ENCODE data around the gene TTC34.

Gene TTC34

DNA sequence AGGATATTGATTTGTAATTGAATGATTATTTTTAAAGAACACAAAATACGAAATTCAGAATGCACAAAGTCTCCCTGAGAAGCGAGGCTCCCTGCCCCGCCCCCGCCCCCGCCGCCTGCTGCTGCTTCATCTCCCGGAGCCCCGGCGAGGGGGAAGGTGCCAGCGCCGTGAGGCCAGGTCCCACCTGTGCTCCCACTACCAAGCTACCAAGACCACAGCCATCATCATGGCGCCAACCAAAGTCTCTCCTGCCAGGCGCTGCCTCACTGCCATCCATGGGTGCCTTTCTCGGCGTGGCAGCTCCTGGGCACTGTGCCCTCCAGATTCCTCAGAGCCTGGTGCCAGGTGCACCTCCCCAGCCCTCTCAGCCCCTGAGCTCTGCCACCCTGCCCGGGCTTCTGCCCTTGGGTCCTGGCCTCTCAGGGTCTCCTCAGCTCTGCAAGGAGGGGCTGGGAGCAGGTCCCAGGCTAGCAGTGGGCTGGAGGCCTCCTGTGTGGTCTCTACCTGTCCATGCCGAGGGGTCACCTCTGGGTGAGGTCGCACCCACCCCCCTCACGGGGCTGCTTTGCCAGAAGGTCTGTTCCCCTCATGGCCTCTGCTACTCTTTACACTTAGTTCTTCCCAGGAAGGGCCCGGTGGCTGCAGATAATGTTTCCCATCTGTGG, 29.4 kb upstream of the TTC34 start:
- no peak for DNase-seq (ENCODE audit: low spot score)

DNA sequence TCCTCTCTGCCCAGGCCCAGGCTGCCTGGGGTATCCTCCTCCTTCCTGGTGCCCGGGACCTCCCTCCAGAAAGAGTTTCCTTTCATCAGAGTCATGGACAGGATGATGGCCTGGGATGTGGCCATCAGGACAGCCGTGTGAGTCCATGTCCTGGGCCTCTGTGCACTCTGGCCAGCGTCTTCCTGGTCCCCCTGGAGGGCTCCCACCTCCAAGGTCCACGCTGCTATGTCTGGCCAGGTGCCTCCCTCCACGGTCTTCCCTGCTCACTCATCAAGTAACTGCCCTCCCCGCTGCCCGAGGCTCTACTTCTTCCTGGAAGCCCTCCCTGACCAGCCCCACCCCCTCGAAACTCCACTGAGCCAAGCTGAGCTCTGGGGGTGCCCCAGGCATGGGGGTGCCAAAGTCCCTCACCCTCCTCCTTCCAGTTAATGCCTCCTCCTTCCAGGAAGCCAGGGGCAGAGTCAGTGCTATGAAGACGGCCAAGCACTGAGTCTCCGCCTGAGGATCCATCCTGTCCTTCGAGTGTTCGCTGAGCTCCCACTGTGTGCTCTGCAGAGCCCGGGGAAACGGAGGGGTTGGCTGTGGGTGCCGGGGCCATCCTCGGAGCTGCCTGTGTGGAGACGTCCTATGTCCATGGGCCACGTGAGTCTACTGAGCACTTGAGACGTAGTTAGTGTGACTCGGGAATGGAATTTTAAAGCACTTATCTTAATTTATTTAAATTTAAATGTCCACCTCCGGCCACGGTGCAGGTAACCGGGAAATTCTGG, 28.5 kb upstream of the TTC34 start:
- DNase-seq (ENCODE audit: low spot score), result no peak

DNA sequence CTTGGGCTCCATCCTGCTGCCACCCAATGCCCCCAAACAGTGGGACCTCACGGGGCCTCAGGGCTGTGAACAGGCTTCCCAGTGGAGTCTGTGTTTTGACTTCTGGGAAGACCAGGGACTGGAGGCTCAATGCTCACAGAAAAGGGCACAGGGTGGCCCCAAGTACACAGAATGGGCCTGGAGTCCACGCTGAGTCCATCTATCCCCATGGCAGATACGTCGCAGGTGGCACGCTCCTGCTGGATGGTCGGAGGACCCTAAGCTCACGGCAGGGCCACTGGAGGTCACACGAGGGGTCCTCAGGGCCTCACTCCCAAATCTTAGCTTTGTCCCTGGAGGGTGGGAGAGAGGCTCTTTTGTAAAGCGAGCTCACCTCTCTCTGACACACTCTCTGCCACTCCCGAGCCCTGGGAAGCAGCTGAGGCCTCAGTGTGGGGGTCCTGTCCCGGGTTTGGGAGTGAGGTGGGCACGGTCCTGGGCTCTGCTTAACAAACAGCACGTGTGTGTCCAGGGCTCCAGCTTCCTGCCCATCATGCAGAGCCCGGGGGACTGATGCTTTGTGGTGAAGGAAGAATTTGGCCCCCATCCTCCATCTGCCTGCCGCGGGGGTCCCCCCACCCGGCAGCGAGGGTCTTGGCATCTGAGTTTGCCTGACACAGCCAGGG, 27.2 kb upstream of the TTC34 start:
- no peak for DNase-seq (ENCODE audit: low spot score)

DNA sequence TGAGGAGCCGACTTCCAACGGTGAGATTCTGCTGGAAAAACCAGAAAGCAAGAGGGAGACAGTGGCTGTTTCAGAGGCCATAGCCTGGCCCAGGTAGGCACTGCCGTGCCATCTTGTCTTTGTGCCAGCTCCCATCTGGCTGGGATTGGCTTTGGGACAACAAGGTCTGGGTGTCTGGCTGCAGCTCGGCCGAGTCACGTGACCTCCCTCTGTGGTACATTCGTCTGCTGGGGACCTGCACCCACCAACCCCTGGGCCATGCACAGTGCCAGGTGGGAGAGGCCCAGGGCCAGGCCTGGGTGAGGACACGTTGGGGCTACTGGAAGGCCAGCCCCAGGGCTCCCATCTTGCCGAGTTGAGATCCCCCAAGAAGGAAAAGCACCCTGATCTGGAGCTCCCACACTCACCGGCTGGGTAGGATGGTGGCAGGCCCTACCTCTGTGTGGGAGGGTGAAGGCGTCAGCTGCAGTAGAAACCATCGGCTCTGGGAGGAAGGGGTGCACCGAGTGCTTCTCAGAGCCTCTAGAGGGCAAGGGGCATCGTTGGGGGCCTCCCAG, 25.3 kb upstream of the TTC34 start:
- no peak for DNase-seq (ENCODE audit: low spot score)

DNA sequence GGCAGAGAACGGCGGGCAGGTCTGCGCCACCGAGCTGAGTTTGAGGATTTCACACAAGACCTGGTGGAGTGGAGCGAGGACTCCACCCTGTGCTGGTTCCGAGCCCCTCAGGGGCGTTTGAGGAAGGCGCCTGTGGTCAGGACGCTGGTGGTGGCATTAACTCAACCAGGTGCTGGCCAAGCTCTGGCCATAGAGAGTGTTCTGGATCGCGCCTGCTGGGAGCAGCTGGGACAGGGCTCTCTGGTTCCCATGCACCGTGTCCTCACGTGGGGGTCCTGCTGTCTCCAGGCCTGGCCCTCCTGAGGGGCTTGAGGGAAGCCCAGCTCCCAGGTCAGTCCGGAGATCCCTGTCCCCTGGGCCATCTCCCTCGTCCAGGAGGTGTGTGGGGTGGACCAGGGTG, 24.8 kb upstream of the TTC34 start:
- no peak for DNase-seq (ENCODE audit: low spot score)

DNA sequence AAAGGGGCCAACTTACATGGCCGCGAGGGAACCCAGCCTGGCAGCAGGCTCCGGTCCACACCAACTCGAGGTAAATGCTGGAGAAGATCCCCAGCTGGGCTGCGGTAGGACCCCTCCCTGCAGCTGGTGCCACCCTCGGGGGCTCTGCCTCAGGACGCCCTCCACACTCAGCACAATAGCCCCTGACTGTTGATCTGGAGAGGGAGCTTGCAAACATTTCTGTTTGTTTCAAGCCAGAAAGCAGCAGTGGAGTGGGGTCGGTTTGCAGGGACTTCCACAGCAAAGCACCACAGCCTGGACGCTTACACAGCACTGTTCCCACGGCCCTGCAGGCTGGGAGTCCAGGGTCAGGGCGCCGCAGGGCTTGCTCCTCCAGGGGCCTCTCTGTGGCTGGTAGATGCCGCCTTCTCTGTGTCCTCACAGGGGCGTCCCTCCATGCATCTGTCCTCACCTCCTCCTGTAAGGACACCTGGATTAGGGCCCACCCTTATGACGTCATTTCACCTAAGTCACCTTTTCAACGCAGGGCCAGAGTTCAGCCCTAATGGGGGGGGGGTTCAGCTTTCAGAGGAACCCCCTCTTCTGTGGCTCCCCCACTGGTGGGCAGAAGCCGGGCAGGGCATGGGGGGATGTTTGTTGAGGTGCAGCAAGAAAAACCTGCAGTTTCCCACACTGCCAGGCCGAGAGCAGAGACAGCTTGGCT, 24.1 kb upstream of the TTC34 start:
- no peak for DNase-seq (ENCODE audit: low spot score)

DNA sequence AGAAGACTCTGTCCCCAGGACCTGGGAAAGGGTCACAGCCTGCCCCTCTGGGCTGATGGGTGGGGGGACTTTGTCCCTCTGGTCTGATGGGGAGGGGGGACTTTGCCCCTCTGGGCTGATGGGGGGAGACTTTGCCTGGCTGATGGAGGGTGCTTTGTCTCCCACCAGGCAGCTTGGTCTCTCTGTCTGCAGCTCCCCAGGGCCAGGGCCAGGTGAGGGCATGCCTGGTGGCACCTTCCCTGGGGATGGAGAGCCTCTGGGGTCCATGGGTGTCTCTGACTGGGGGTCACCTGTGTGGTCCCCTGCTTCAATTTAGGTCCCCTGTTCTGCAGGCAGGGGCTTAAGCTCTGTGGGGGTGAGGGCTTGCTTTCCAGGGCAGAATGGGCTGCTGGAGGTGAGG, 23.5 kb upstream of the TTC34 start:
- DNase-seq (ENCODE audit: low spot score), result no peak

DNA sequence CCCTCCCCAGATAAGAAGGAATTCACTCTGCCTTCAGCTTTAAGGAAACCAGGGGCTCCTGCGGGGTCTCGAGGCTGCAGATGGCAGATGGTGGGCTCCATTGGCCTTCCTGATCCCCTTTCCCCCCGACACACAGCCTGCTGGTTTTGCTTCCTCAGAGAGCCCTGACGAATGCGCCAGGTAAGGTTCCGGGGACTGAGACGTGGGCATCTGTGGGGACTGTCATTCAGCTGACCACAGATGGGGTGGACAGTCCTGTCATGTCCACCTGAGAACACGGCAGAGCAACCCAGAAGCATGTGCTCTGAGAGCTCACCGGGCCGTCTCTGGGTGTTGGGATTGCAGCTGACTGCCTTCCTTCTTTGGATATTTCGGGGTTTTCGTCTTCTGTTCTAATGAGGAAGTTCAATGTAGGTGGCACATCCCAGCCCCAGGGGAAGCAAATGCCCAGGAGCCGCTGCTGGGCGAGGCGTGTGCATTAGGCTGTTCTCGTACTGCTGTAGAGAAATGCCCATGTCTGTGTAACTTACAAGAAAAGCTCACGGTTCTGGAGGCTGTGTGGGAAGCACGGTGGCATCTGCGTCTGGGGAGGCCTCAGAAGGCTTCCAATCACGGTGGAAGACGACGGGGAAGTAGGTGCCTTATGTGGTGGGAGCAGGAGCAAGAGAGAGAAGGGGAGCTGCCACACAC, 22.6 kb upstream of the TTC34 start:
- no peak for DNase-seq (ENCODE audit: low spot score)

DNA sequence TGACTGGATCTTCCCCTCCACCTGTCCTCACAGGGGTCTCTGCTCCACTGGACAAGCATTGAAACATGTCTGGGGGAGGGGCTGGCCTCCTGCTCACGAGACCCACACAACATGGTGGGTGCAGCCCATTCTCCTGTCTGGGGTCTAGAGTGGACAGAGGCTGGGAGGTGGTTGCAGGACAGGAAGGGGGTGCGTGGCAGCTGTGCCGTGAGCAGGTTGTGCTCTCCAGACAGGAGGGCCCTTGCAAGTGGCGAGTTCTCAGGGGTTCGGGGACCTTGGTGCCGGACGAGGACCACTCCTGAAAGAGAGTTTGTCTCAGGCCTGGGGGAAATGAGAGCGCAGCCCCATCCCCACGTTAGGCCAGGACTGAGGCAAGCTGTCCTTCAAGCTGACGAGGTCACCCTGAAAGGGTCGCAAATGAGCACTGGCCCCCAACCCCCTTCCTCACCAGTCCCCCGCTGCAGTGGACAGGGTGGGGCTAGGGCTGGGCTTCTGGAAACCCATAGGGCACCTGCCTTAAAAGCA, 21.2 kb upstream of the TTC34 start:
- DNase-seq (ENCODE audit: low spot score), result no peak

DNA sequence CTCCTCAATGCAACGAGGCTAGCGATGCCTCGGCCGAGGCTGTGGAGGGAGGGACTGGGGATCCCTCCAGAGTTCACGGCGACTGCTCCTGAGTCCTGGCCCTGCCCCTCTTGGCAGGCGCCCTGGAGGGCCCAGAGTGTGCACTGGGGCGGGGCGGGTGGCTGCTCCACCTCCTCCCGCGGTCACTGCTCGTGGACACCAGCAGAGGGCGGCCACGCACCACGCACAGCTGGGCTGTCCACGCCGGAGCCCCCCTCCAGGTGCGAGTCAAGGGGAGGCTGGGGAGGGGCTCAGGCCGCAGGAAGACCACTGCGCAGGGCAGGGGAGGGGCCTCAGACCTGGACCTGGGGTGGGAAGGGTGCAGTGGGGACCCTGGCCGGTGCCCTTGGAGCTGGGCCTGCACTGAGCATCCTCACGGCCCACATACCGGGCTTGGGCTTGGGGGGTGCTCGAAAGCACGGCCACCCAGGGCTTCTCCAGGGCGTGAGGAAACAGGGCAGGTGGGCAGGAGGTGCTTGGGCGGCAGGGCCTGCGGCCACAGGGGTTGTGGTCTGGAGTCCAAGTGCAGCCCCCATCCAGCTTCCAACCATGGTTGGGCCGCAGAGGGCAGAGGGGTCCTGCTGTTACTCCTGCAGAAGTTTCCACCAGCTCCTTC, 20.6 kb upstream of the TTC34 start:
- peak; percentile 49 for DNase-seq (ENCODE audit: low spot score)

DNA sequence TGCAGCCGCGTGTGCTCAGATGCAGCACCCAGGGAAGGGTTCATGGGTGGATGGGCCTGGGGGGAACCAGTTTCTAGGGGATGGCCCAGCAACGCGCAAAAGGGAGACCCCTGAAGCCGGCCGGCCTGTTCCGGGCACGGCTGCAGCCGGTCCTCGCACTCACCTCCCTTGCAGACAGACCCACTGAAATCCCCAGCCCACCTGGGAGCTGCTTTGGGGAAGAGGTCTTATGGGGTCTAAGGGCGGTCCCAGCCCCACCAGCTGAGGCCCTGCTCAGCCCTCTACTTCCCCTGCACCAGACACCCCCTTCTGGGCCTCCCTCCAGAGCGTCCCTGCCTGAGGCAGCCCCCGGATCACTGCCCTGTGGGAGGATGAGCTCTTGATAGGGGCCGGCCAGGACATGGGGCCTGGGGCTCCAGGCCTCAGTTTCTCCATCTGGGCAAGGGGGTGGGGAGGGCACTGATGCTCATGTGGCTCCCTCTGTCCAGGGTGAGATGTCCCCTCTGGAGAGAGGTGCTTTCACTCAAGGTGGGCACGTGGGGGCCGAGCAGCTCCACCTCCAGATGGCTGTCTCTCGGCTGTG, 20.0 kb upstream of the TTC34 start:
- DNase-seq (ENCODE audit: low spot score), result no peak

DNA sequence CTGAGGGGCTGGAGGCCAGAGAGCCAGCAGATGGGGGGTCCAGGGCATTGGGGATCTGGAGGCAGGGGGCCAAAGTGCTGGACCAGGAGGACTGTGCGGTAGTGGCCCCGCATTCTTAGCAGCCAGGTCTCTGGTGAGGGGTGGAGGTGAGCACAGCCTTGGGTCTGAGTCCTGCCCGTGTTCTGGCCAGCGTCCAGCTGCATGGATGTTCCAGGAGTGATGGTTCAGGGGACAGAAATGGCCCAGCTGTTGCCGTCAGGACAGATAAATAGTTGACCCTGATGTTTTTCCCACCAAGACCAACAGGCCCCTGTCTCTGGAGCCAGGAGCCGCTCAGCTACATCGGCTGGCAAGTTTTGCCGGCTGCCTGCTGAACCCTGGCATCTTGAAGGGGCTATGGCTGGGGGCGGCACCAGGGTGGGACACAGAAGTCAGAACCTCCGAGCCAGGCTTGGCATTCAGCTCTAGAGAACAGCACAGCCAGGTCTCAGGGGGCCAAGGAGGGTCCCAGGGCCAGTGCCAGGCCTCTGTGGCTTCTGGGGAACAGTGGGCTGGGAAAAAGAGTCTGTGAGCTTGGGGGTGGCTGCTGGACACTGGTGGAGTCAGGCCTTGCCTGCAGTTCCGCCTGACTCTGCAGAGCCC, 19.4 kb upstream of the TTC34 start:
- no peak for DNase-seq (ENCODE audit: low spot score)

DNA sequence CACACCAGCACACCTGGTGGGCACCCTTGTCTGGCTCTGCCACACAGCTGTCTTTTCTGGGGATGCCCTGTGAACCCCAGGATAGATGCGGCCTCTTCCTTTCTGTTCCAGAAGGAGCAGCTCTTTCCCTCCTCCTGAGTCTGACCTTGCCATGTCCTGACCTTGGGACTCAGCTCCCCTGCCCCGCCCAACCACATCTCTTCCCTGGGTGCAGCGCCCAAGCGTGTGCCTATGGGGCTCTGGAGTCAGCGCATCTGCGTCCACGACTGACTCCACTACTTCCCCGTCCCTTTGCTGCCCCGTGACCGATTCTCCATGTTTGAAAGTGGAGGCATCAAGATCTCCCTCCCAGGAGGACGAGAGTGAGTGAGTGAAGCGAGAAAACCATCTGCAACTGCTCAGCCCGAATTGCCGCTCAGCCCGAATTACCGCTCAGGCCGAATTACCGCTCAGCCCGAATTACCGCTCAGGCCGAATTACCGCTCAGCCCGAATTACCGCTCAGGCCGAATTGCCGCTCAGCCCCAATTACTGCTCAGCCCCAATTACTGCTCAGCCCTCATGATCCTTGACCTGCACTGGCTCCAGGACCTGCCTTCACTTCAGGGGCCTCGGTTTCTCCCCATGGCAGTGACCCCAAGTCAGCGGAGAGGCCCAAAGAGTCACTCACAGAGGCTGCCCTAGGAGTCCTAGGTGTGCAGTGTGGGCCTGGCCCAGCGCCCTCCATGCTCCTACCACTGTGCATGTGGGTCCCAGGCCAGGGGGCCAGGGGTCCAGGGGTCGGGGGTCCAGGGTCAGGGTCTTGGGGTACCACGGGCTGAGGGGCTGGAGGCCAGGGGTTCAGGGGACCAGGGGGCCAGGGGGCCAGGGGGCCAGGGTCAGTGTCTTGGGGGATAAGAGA, 18.6 kb upstream of the TTC34 start:
- DNase-seq (ENCODE audit: low spot score), result no peak

DNA sequence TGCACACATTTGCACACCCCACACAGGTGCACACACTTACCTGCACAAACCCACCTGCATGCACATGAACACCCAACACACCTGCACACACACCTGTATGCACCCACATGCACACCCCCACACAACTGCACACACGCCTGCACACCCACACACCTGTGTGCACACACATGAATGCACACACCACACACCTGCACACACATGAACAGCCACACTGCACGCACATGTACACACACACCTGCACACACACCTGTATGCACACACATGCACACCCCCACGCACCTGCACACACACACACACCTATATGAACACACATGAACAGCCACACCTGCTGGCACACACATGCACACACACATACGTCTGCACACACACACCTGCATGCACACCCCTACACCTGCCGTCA, 17.9 kb upstream of the TTC34 start:
- DNase-seq (ENCODE audit: low spot score), result no peak

DNA sequence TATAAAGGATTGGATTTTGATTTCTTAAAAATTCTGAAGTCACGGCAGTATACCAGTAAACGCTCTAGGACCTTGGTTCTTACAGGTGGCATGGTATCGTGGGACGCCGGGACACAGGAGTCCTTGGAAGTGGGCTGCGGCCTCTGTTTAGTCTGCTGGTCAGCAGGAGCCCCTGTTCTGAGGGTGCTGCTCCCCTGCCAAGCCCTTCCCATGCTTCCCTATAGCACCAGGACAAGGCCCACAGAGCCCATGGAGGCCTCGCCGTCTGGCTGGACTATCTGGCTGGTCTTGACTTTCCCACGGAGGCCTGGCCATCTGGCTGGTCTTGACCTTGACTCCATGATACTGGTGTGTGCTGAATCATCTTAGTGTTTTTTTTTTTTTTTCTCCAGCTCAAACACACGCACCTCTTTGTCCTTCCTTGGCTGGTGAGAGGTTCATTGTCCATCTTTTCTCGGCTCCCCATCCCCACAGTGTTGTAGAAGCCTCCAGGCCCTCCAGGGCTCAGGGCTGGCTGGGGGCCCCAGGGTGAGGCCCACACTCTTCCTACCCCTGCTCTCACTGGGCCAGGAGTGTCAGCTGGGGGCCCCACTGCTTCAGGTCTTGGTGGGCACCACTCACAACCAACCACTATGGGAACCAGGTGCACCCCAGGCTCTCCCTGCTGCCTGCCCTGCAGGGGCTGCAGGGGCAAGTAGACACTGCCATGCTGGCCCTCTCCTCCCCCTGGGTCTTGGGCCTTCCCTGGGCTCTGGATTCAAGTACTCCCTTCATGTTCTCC, 16.5 kb upstream of the TTC34 start:
- no peak for DNase-seq (ENCODE audit: low spot score)

DNA sequence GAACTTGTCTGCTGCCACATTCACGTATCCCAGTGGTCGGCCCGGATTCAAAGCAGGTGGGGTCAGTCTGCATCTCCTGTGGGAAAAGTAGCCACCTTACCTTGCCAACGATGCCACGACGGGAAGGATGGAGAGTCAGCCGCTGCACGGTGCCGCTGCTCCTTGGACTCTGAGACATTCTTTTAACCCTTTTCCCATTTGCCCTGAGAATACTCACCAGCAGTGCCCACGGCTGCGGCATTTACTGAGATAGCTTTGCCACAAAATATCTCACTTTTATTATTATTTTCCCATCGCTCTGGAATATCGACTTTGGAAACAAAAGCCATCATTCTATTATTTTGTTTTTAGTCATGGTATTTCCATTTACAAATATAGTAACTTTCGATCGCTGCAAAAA, 15.3 kb upstream of the TTC34 start:
- DNase-seq (ENCODE audit: low spot score), result no peak

DNA sequence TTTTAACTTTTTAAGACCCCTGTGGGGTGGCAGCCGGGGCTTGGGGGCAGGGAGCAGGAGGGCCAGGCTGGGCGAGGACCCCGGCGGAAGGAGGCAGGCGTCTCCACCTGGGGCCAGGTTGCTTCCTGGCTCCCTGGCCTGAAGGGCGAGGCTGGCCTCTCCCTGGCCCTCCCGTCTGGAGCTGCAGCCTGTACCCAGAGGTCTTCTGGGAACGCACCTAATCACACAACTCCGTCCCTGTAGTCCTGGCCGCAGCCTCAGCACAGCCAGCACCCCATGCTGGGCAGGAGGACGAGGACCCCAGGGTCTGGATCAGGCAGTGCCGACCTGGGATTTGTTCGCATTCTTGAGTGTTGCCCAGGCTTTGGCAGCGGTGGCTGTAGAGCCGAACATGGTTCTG, 14.1 kb upstream of the TTC34 start:
- DNase-seq (ENCODE audit: low spot score), result no peak

DNA sequence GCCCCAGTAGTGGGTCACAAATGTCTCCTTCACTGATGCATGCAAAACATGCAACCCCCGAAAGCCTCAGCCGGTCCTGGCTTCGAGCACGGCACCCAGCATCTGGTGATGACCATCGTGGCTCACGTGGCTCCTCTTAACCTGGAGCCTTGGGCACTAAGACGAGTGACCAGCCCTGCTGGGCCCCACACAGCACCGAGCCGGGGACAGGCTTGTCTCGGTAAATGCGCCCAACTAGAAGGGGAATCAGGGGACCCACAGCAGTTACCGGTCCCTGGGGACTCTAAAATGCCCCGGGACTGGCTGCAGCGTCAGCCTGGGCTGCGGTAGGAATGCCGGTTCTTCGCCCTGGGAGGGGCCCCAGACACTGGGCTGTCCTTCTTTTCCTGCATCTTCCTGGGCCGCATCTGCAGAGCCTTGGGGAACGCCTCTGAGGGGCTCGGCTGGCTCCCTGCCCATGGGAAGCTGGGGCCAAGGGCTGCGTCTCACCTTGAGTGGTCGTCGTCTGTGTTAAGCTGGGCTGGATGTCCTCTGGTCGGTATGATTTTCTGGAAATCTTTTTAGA, 13.1 kb upstream of the TTC34 start:
- DNase-seq (ENCODE audit: low spot score), result no peak

Data from iPS-NIHi11 (cell line).